HG02884 (cell line): Measurements from ENCODE around the gene LHFPL3.
"Not testable (repeated sequence)": the region's sequence is repeated elsewhere in the genome, so short reads cannot be mapped to it uniquely, and the experiment has no call there.

Experiments
- ATAC-seq: cut with Tn5 transposase; IDR thresholded peaks from one replicate; pipeline ENCODE4 v1.9.1; 2021; ENCODE audit warnings: mild to moderate bottlenecking, moderate library complexity; ENCODE audit not compliant: unreplicated experiment

Gene LHFPL3

DNA sequence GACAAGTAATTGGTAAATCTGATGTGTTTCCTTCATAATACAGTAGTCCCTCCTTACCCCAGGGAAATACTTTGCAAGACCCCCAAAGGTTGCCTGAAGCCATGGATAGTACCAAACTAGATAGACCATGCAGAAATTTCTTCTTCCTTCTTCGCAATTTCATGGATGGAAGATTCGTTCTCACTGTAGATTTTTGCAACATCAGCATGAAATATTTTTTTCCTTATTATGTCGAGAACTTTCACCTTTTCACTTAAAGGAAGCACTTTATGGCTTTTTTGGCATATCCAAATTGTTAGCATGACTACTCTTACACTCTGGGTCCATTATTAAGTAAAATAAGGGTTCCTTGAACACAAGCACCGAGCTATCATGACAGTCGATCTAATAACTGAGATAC lies 333.2 kb downstream of the LHFPL3 start:
- no peak for ATAC-seq

- ATAC-seq, result no peak
Observed at GRCh38 chr7:104664648-104665047, 336.2 kb downstream of the LHFPL3 start.

DNA sequence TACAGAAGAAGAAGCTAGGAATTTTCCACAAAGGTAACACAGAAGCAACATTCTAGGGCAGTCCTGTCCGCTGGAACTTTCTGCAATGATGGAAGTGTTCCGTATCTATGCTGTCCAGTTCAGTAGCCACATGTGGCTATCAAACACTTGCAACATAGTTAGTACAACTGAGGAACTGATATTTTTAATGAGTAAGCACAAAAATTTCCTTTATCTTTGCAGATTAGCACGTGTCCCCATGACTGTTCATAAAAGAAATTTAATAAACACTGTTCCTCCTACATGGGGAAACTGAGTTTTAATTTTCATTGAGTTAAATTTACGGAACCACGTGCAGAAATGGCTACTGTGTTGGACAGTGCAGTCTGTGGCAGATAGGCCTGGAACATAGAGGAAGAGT lies 349.2 kb downstream of the LHFPL3 start:
- no peak for ATAC-seq

DNA sequence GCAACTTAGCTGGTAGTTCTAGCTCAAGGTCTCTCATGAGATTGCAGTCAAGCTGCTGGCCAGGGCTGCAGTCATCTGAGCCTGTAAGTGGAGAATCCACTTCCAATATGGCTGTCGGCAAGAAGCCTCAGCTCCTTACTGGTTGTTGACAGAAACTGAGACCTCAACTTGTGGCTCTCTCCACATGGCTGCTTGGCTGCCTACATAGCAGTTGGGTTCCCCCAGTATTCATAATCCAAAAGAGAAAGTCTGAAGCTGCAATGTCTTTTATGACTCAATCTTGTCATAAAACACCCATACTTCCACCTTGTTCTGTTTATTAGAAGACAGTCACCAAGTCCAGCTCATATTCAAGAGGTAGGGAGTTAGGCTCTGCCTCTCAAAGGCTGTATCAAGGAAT lies 350.7 kb downstream of the LHFPL3 start:
- ATAC-seq, result no peak

- no peak for ATAC-seq
Observed at GRCh38 chr7:104686286-104686685, 357.9 kb downstream of the LHFPL3 start.

- no peak for ATAC-seq
Observed at GRCh38 chr7:104694710-104695109, 366.3 kb downstream of the LHFPL3 start.

DNA sequence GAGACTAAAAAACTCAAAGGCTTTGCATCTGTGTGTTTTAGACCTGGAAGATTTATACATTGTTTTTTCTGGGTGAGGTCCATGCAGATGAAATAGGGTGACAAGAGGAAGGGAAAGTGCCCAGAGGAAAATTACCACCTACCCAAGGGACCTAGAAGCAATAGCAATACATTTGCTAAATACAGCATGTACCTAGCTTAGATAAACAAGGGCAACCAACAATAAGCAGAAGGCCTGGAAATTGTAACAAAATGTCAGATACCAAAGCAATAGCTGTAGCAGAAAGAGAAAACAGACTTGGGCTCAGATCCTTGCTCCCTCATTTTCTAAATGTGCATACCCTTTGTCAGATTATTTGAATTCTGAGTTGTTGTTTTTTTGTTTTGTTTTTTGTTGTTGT lies 367.2 kb downstream of the LHFPL3 start:
- ATAC-seq, result no peak

DNA sequence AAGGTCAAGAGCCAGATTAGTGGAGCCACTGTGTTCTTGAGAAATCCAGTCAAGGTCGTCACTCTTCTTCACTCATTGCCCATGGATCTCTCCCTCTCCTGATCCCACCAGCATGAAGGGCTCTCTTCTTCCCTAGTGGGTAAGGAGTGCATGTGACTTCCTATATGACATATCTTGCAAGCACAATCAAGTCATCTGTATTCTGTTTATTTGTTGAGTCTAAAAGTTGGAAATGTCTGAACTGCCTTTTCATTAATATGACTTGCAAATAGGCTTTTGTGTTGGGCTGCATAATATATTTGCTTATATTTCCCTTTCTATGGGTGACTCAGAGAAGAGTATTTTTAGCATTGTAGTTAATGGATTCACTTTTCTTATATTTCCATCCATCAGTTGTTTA lies 371.9 kb downstream of the LHFPL3 start:
- ATAC-seq, result no peak

GRCh38 chr7:104721027-104721426 lies 392.6 kb downstream of the LHFPL3 start:
- ATAC-seq, result not testable (repeated sequence)

- no peak for ATAC-seq
Observed at GRCh38 chr7:104723001-104723400, 394.6 kb downstream of the LHFPL3 start.

GRCh38 chr7:104758504-104758903 lies 430.1 kb downstream of the LHFPL3 start:
- no peak for ATAC-seq

DNA sequence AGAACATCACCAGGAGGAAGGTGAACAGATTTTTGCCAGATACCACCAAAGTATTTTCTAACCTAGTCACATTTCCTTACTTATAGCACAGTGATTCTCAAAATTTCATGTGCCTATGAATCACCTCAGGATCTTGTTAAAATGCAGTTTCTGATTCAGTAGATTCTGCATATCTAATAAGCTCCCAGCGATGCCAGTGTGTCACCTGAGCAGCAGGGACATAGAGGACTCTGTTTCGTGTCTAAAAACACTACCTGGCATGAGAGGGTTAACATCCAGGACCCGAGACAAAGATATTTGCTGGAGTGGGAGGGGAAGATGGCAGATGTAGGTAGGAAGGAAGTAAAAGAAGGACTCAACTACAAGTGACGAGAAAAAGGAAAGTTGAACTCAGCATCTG lies 433.5 kb downstream of the LHFPL3 start:
- no peak for ATAC-seq

- no peak for ATAC-seq
Observed at GRCh38 chr7:104767113-104767512, 438.7 kb downstream of the LHFPL3 start.

GRCh38 chr7:104767826-104768536 lies 439.6 kb downstream of the LHFPL3 start:
- no peak for ATAC-seq

GRCh38 chr7:104772405-104773345 lies 444.3 kb downstream of the LHFPL3 start:
- no peak for ATAC-seq

DNA sequence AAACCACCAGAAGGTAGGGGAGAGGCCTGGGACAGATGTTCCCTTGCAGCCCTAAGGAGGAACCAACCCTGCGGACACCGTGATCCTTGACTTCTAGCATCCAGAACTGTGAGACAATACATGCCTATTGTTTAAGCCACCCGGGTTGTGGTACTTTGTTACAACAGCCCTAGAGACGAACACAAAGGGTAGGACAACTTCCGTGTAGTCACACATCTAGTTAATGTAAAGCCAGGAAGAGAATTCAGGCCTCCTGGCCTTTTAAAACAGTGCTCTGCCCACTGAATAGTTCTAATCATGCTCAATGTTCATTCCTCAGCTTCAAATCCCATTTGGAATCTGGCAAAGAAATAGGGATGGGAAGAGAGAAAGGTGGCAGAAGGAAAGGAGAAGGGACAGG lies 445.4 kb downstream of the LHFPL3 start:
- ATAC-seq, result no peak

DNA sequence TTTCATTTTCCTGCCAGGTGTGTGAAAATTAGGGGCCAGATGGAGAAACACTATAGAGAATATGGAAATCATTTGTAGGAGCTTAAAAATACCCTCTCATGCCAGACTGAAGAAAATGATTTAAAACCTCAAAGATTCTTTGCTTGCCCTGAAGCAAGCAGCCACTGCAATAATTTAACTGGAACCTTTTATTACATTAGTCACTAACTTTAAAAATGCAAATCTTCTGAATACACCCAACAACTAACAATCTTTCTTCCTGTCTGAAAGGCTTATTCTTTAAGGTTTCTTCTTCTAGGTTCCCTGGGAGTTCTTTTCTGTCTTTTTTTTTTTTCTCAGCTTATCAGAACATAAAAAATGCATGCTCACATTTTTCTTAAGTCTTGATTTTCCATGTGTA lies 447.1 kb downstream of the LHFPL3 start:
- no peak for ATAC-seq

DNA sequence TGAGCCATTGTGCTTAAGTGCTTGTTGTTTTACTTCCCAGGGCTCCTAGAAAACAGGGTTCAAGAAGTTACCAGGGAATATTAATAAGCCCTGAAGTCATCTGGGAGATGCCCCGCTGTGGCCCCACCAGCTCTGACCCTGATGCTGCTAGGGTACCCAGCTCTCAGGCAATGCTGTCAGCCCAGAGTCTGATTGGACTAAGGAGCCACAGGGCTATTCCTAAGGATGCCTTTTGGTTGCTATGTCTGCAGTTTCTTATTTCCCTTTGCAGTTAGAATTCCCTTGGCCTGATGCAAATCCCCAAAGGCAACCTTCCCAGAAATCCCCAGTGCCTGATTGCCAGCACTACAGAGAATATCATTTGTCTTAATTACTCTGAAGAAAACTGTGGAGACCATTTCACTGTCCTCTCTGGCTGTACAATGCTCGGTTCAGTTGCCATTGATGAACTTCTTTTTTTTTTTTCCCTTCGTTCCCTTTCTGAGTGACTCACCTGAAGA lies 448.9 kb downstream of the LHFPL3 start:
- no peak for ATAC-seq

GRCh38 chr7:104779888-104780287 lies 451.5 kb downstream of the LHFPL3 start:
- no peak for ATAC-seq

GRCh38 chr7:104784686-104785085 lies 456.3 kb downstream of the LHFPL3 start:
- ATAC-seq, result no peak

- no peak for ATAC-seq
Observed at GRCh38 chr7:104789780-104790179, 461.4 kb downstream of the LHFPL3 start.

DNA sequence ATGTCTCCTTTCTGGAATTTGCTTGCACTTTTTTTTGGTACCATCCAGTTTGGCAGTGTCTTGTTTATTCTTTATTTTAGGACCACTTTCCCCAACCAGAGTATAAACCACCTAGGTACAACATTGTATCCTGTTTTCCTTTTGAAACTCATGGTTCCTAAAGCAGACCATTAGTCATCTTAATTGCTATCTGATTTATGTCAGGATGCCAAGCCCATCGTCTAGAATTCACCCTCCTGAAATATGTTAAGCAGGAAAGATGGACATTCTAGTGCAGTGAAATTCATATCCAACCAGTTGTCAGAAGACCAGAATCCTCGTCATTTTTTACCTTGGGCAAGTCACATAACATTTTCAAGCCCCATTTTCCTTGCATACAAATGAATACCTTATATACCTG lies 462.0 kb downstream of the LHFPL3 start:
- ATAC-seq, result no peak
